Stimulated activated CD8-positive, alpha-beta memory T cell treated with anti-CD3 and anti-CD28 coated beads, Interleukin-7, amount 100 ng/mL, for 4 hours (primary cell): Measurements from ENCODE around the gene GRPEL2.
"Not testable (repeated sequence)": the region's sequence is repeated elsewhere in the genome, so short reads cannot be mapped to it uniquely, and the experiment has no call there.

Experiments used
- DNase-seq, 2 donors: peaks; one replicate each; pipeline ENCODE4 v3.0.0-alpha.2; 2020; ENCODE audit warnings: low read depth in 2 of 2

Gene GRPEL2

GRCh38 chr5:149376711-149377447 lies 31.6 kb downstream of the GRPEL2 start:
- DNase-seq = no peak

- DNase-seq = no peak
Measured at GRCh38 chr5:149378241-149378820, 33.0 kb downstream of the GRPEL2 start.

- DNase-seq = no peak
Measured at GRCh38 chr5:149379177-149379761, 34.0 kb downstream of the GRPEL2 start, which contains the start of gene IL17B. TSS of gene IL17B (minus strand) at chr5:149379292. CDS start at chr5:149379225, 67 bp downstream.

- DNase-seq = no peak
Measured at GRCh38 chr5:149379818-149380374, 34.6 kb downstream of the GRPEL2 start.

GRCh38 chr5:149380466-149381121 lies 35.3 kb downstream of the GRPEL2 start:
- no peak for DNase-seq

- no peak for DNase-seq
Measured at GRCh38 chr5:149381261-149381985, 36.1 kb downstream of the GRPEL2 start.

- DNase-seq = peak; percentile 46 to 53
Measured at GRCh38 chr5:149381986-149382338, 36.7 kb downstream of the GRPEL2 start.

GRCh38 chr5:149382517-149383220 lies 37.4 kb downstream of the GRPEL2 start:
- DNase-seq = no peak

- no peak for DNase-seq
Measured at GRCh38 chr5:149383399-149383798, 38.1 kb downstream of the GRPEL2 start.

- no peak for DNase-seq
Measured at GRCh38 chr5:149386166-149386565, 40.9 kb downstream of the GRPEL2 start.

- DNase-seq = no peak
Measured at GRCh38 chr5:149387081-149387631, 41.9 kb downstream of the GRPEL2 start.

GRCh38 chr5:149387982-149388381 lies 42.7 kb downstream of the GRPEL2 start:
- no peak for DNase-seq

- no peak for DNase-seq
Measured at GRCh38 chr5:149388498-149389190, 43.3 kb downstream of the GRPEL2 start.

- DNase-seq = no peak
Measured at GRCh38 chr5:149389552-149390495, 44.5 kb downstream of the GRPEL2 start.

- not testable (repeated sequence) for DNase-seq
Measured at GRCh38 chr5:149391076-149391475, 45.8 kb downstream of the GRPEL2 start.

- DNase-seq = no peak
Measured at GRCh38 chr5:149391524-149391923, 46.2 kb downstream of the GRPEL2 start.

- no peak for DNase-seq
Measured at GRCh38 chr5:149392718-149393117, 47.4 kb downstream of the GRPEL2 start.

- not testable (repeated sequence) for DNase-seq
Measured at GRCh38 chr5:149394996-149395395, 49.7 kb downstream of the GRPEL2 start.

- DNase-seq = no peak
Measured at GRCh38 chr5:149397530-149397929, 52.2 kb downstream of the GRPEL2 start.
